ENCODE data around the gene SETMAR.
"Not testable (repeated sequence)": the region's sequence is repeated elsewhere in the genome, so short reads cannot be mapped to it uniquely, and the experiment has no call there.

The SETMAR gene

GRCh38 chr3:4303187-4304123, at the start of gene SETMAR:
Gene SETMAR, plus strand, starts transcription at chr3:4303369. Its CDS starts 2 bp downstream, at chr3:4303371.
- DNase-seq = peak; percentile 67

GRCh38 chr3:4261406-4261805, 41.8 kb upstream of the SETMAR start:
- no peak for DNase-seq

- no peak for DNase-seq
These were observed 39.1 kb upstream of the SETMAR start for GRCh38 chr3:4264040-4264439.

GRCh38 chr3:4270720-4271119, 32.4 kb upstream of the SETMAR start:
- DNase-seq = no peak

GRCh38 chr3:4271834-4272233, 31.3 kb upstream of the SETMAR start:
- DNase-seq = no peak

GRCh38 chr3:4279516-4280105, 23.6 kb upstream of the SETMAR start:
- DNase-seq = no peak

GRCh38 chr3:4281991-4282390, 21.2 kb upstream of the SETMAR start:
- DNase-seq = no peak

GRCh38 chr3:4284865-4285264, 18.3 kb upstream of the SETMAR start:
- DNase-seq = no peak

- no peak for DNase-seq
These were observed 14.1 kb upstream of the SETMAR start for GRCh38 chr3:4289044-4289443.

- DNase-seq = no peak
These were observed 12.8 kb upstream of the SETMAR start for GRCh38 chr3:4290272-4290893.

- no peak for DNase-seq
These were observed 10.9 kb upstream of the SETMAR start for GRCh38 chr3:4292301-4292700.

- no peak for DNase-seq
These were observed 8.4 kb upstream of the SETMAR start for GRCh38 chr3:4294616-4295327.

- DNase-seq = not testable (repeated sequence)
These were observed 6.7 kb upstream of the SETMAR start for GRCh38 chr3:4296454-4296853.

- DNase-seq = no peak
These were observed 5.7 kb upstream of the SETMAR start for GRCh38 chr3:4297486-4297885.

- DNase-seq = no peak
These were observed 422 bp upstream of the SETMAR start for GRCh38 chr3:4302747-4303146.

GRCh38 chr3:4305210-4305609, 2.0 kb downstream of the SETMAR start:
- DNase-seq = not testable (repeated sequence)

GRCh38 chr3:4306091-4306490, 2.9 kb downstream of the SETMAR start:
- DNase-seq = no peak

GRCh38 chr3:4306860-4307259, 3.7 kb downstream of the SETMAR start:
- no peak for DNase-seq

- DNase-seq = no peak
These were observed 6.4 kb downstream of the SETMAR start for GRCh38 chr3:4309491-4310128.

GRCh38 chr3:4310971-4311370, 7.8 kb downstream of the SETMAR start:
- no peak for DNase-seq

GRCh38 chr3:4311496-4311895, 8.3 kb downstream of the SETMAR start:
- DNase-seq = no peak

- no peak for DNase-seq
These were observed 10.6 kb downstream of the SETMAR start for GRCh38 chr3:4313606-4314293.
